Omental fat pad (tissue), 4 donors: ENCODE measurements around the gene GSTM5. TPM values are rescaled to one million over a fixed set of nuclear protein-coding genes. Genes with fewer than 3 reads are reported as not detected.
"Not testable (repeated sequence)": the region's sequence is repeated elsewhere in the genome, so short reads cannot be mapped to it uniquely, and the experiment has no call there.

ENCODE experiments used
- ATAC-seq: fragments of 150-250 bp; one replicate; pipeline ENCODE4 v1.9.1; 2016; ENCODE audit warnings: mild to moderate bottlenecking, moderate library complexity; ENCODE audit not compliant: low FRiP score
- DNase-seq: peaks from one replicate; pipeline ENCODE4 v3.0.0-alpha.2; 2019; ENCODE audit warnings: low spot score
- CTCF ChIP-seq, 3 donors: fragments of 450-650 bp; IDR thresholded peaks; one replicate each; pipeline ENCODE4 v1.5.1; 2016 to 2017; ENCODE audit warnings: antibody characterized with exemption in 3 of 3, mild to moderate bottlenecking in 3 of 3, moderate library complexity in 2 of 3
- total RNA-seq, 4 donors: library from RNA; depleted of rRNA; stranded (reverse); fragments of >200 nt; gene quantifications; one replicate each; pipeline ENCODE4 v1.1.0, GENCODE V29; 2016

GSTM5 gene
- total RNA-seq, 4 donors from 2014 or later, result 4.2 to 6.6 (median 4.9) TPM

DNA sequence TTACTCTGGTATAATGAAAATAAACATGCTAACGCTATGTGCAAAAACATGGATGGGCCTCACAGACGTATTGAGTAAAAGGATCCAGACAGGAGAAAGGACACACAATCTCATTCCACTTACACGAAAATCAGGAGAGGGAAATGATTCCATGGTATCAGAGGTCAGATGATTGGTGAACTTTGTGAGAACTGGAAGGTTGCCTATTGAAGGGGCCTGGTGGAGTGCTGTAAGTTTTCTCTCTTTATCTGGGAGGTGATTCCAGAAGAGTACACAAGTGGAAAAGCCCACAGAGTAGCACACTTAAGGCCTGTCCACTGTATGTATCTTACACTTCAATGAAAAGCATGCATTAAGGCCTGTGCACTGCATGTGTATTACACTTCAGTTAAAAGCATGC is 34.6 kb upstream of the GSTM5 start:
- DNase-seq (no peak), ATAC-seq (no peak)
- TF ChIP-seq CTCF (IDR thresholded peaks at IDR 0.05), result no peak

- ATAC-seq, DNase-seq: not testable (repeated sequence)
Observed at GRCh38 chr1:109678637-109679036, 33.4 kb upstream of the GSTM5 start.

DNA sequence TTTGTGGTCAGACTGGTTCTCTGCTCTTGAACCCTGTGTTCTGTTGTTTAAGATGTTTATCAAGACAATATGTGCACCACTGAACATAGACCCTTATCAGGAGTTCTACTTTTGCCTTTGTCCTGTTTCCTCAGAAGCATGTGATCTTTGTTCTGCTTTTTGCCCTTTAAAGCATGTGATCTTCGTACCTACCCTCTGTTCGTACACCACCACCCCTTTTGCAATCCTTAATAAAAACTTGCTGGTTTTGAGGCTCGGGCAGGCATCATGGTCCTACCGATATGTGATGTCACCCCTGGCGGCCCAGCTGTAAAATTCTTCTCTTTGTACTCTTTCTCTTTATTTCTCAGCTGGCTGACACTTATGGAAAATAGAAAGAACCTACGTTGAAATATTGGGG is 27.3 kb upstream of the GSTM5 start:
- DNase-seq, ATAC-seq: not testable (repeated sequence)

DNA sequence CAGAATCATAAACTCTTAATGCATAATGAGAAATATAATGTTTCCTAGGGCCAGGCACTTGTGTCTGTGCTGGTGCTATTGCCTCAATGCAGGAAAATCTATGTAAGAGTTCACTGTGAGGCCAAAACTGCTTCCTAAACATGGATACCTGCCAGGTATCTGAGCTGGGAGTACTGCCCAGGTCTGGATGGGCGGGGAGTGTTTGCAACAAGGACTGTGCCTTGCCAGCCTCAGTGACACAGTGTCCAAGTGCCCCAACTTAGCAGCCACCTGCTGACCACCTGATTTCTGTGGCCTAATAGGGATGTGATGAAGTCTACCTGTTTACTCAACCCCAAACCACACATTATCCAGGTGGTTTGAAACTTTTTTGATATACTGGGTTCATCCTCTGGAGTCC is 26.7 kb upstream of the GSTM5 start:
- not testable (repeated sequence) for DNase-seq, ATAC-seq

- not testable (repeated sequence) for DNase-seq, ATAC-seq
Observed at GRCh38 chr1:109685890-109686289, 26.2 kb upstream of the GSTM5 start.

DNA sequence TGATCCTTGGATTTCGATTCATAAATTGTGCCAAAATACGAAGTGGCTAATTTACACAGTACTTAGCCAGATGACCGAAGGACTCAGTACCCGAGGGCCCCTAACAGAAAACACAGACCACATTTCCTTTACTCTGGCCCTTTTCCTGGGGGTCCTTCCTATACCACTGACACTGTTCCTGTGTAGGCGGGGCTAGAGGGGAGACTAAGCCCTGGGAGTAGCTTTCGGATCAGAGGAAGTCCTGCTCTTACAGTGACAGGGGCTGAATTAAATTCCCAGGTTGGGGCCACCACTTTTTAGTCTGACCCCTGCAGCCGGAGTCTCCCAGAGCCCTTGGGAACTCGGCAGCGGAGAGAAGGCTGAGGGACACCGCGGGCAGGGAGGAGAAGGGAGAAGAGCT is 24.9 kb upstream of the GSTM5 start:
- not testable (repeated sequence) for DNase-seq, ATAC-seq

GRCh38 chr1:109687641-109688499 is 24.2 kb upstream of the GSTM5 start, which contains the start of gene GSTM1:
TSS of gene GSTM1 (plus strand) at chr1:109687817. CDS start at chr1:109687874, 57 bp downstream.
- no peak for TF ChIP-seq CTCF (IDR thresholded peaks at IDR 0.05)
- ATAC-seq (no peak), DNase-seq (no peak)

- no peak for TF ChIP-seq CTCF (IDR thresholded peaks at IDR 0.05)
- no peak for DNase-seq
- no peak for ATAC-seq
Observed at GRCh38 chr1:109689844-109690405, 22.1 kb upstream of the GSTM5 start.

DNA sequence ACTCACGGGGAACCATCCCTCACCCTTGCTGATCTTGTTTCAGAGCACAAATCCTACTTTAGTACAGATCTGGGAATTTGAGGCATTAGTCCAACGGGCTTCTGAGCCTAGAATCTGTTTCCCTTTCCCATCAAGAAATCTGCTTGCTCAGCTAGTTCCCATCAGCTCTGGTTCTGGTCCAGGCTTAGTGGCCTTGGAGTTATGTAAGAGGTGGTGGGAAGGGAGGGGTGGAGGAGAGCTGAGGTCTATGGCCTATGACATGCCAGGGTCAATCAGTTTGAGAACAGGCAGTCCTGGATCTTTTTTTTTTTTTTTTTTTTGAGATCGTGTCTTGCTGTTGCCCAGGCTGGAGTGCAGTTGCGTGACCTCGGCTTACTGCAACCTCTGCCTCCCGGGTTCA is 20.3 kb upstream of the GSTM5 start:
- ATAC-seq, result no peak

GRCh38 chr1:109694400-109694799 is 17.7 kb upstream of the GSTM5 start:
- ATAC-seq, DNase-seq: not testable (repeated sequence)

More for the DNA sequence above, 20.3 kb upstream of the GSTM5 start:
- no peak for DNase-seq
- TF ChIP-seq CTCF (IDR thresholded peaks at IDR 0.05), result no peak

GRCh38 chr1:109695138-109695537 is 16.9 kb upstream of the GSTM5 start:
- DNase-seq, ATAC-seq: not testable (repeated sequence)
